ENCODE data around the gene TXNL4B. TPM values are rescaled to one million over a fixed set of nuclear protein-coding genes. Genes with fewer than 3 reads are reported as not detected.

TXNL4B gene
- total and polyA plus RNA-seq, 2 donors from 2014 or later, result 11.9 to 16.1 TPM

GRCh38 chr16:72124148-72124547 lies 30.7 kb upstream of the TXNL4B start:
- peaks cover 0 to 10% (median 6%) of the 10 kb centered on the region in 3 donors for H3K4me1 ChIP-seq (ENCODE audit: control insufficient read depth in 2 of 3, insufficient read depth in 2 of 3, low read depth in 1 of 3, low read length in 3 of 3)
- intact Hi-C loops (cut with DNase I), result no loop called here
- DNase-seq (no peak), FAIRE-seq (no peak)
- TF ChIP-seq CTCF (IDR thresholded peaks at IDR 0.05; ENCODE audit: borderline replicate concordance, extremely low read depth, insufficient read depth), result no peak
- no peak overlapping the region for H3K4me3 ChIP-seq (ENCODE audit: low read length in 3 of 3)
- H3K9ac ChIP-seq (ENCODE audit: low read length in 3 of 3), result no peak overlapping the region
- no peaks in the 10 kb centered on the region for H3K9me3 ChIP-seq (ENCODE audit: control insufficient read depth in 2 of 3, insufficient read depth in 1 of 3, low read length in 3 of 3)
- no peaks in the 10 kb centered on the region for H3K27me3 ChIP-seq (ENCODE audit: control insufficient read depth, insufficient read depth, low read length)
- H3K36me3 ChIP-seq (ENCODE audit: control insufficient read depth in 2 of 3, insufficient read depth in 3 of 3, low read length in 3 of 3), result no peaks in the 10 kb centered on the region
- no peak overlapping the region for H3K27ac ChIP-seq (ENCODE audit: low read depth in 2 of 2, low read length in 2 of 2)

GRCh38 chr16:72123426-72123825 lies 30.0 kb upstream of the TXNL4B start:
- no peaks in the 10 kb centered on the region for H3K36me3 ChIP-seq (ENCODE audit: control insufficient read depth in 2 of 3, insufficient read depth in 3 of 3, low read length in 3 of 3)
- H3K27me3 ChIP-seq (ENCODE audit: control insufficient read depth, insufficient read depth, low read length), result no peaks in the 10 kb centered on the region
- no peak for TF ChIP-seq CTCF (IDR thresholded peaks at IDR 0.05; ENCODE audit: borderline replicate concordance, extremely low read depth, insufficient read depth)
- H3K4me3 ChIP-seq (ENCODE audit: low read length in 3 of 3), result no peak overlapping the region
- DNase-seq (no peak), FAIRE-seq (no peak)
- no peak overlapping the region for H3K27ac ChIP-seq (ENCODE audit: low read depth in 2 of 2, low read length in 2 of 2)
- no peak overlapping the region for H3K9ac ChIP-seq (ENCODE audit: low read length in 3 of 3)
- intact Hi-C loops (cut with DNase I), result no loop called here
- no peaks in the 10 kb centered on the region for H3K9me3 ChIP-seq (ENCODE audit: control insufficient read depth in 2 of 3, insufficient read depth in 1 of 3, low read length in 3 of 3)
- H3K4me1 ChIP-seq (ENCODE audit: control insufficient read depth in 2 of 3, insufficient read depth in 2 of 3, low read depth in 1 of 3, low read length in 3 of 3), result peaks cover 0 to 10% (median 6%) of the 10 kb centered on the region in 3 donors

- Histone ChIP-seq H3K4me1 (ENCODE audit: control insufficient read depth in 2 of 3, insufficient read depth in 2 of 3, low read depth in 1 of 3, low read length in 3 of 3) (peaks cover 0 to 10% (median 6%) of the 10 kb centered on the region in 3 donors), H3K27ac (ENCODE audit: low read depth in 2 of 2, low read length in 2 of 2) (no peak overlapping the region), H3K27me3 (ENCODE audit: control insufficient read depth, insufficient read depth, low read length) (no peaks in the 10 kb centered on the region), H3K36me3 (ENCODE audit: control insufficient read depth in 2 of 3, insufficient read depth in 3 of 3, low read length in 3 of 3) (no peaks in the 10 kb centered on the region), H3K9ac (ENCODE audit: low read length in 3 of 3) (no peak overlapping the region), H3K9me3 (ENCODE audit: control insufficient read depth in 2 of 3, insufficient read depth in 1 of 3, low read length in 3 of 3) (no peaks in the 10 kb centered on the region), H3K4me3 (ENCODE audit: low read length in 3 of 3) (no peak overlapping the region)
- DNase-seq (no peak), FAIRE-seq (no peak)
- no peak for TF ChIP-seq CTCF (IDR thresholded peaks at IDR 0.05; ENCODE audit: borderline replicate concordance, extremely low read depth, insufficient read depth)
- intact Hi-C loops (cut with DNase I), result no loop called here
Measured at GRCh38 chr16:72122916-72123315, 29.5 kb upstream of the TXNL4B start.

GRCh38 chr16:72122308-72122707 lies 28.9 kb upstream of the TXNL4B start:
- FAIRE-seq (no peak), DNase-seq (no peak)
- H3K9me3 ChIP-seq (ENCODE audit: control insufficient read depth in 2 of 3, insufficient read depth in 1 of 3, low read length in 3 of 3), result no peaks in the 10 kb centered on the region
- H3K27me3 ChIP-seq (ENCODE audit: control insufficient read depth, insufficient read depth, low read length), result no peaks in the 10 kb centered on the region
- no peaks in the 10 kb centered on the region for H3K36me3 ChIP-seq (ENCODE audit: control insufficient read depth in 2 of 3, insufficient read depth in 3 of 3, low read length in 3 of 3)
- intact Hi-C loops (cut with DNase I), result no loop called here
- peaks cover 0 to 10% (median 6%) of the 10 kb centered on the region in 3 donors for H3K4me1 ChIP-seq (ENCODE audit: control insufficient read depth in 2 of 3, insufficient read depth in 2 of 3, low read depth in 1 of 3, low read length in 3 of 3)
- no peak overlapping the region for H3K9ac ChIP-seq (ENCODE audit: low read length in 3 of 3)
- no peak overlapping the region for H3K27ac ChIP-seq (ENCODE audit: low read depth in 2 of 2, low read length in 2 of 2)
- TF ChIP-seq CTCF (IDR thresholded peaks at IDR 0.05; ENCODE audit: borderline replicate concordance, extremely low read depth, insufficient read depth), result no peak
- no peak overlapping the region for H3K4me3 ChIP-seq (ENCODE audit: low read length in 3 of 3)
